NCI-H146 (cell line): Measurements from ENCODE around the gene CNMD.

Experiments
- DNase-seq: peaks from one replicate; lab custom pipeline; 2025; lab: John Stamatoyannopoulos, UW

Gene CNMD

DNA sequence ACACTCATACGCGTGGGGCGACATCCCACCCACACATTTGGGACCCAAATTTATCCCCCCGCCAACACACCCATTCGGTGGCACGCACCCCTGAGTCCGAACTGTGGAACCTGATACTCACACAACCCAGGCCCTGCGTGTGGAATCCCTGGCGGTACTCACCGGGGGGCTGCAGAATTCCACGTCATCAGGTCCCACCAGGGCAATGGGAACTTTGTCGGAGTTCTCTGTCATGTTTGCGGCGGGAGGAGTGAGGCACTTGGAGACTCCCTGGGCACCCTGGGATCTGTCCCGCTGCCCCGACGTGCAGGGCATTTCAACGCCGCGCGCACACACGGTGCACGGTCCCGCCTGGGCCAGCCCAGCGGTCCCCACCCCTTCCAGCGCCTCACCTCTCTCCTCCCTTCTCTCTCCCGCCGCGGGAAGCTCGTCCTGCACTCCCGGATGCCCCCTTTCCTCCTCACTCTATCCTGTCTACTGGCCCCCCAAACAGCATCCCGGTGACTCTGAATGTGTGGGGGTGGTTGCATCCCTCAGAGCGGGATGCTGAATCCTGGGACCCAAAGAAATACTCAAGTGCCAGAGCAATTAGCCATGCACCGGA, at the start of gene CNMD:
Gene CNMD, minus strand, starts transcription at position 353 of the 604 bp plus-strand sequence. Its CDS starts 119 bp downstream, at position 234.
- peak; percentile 61 for DNase-seq

DNA sequence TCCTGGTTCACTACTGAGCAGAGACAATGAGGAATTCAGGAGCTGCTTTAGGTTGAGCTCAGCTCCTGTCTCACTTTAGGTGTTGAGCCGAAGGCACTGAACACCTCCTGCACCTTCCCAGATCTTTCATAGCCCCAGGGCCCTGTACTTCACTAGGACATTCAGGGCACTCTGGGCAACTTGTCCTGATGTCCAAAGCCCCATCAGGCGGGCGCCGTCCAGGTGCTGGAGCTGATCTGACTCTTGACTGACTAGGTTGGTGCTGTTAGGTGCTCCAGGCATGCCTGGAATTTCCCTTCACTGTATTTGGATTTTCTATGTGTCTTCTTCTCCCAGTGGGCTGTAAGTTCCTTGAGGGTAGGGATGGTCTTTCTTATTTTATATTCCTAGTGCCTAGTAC, 48.4 kb upstream of the CNMD start:
- DNase-seq, result peak; percentile 12

DNA sequence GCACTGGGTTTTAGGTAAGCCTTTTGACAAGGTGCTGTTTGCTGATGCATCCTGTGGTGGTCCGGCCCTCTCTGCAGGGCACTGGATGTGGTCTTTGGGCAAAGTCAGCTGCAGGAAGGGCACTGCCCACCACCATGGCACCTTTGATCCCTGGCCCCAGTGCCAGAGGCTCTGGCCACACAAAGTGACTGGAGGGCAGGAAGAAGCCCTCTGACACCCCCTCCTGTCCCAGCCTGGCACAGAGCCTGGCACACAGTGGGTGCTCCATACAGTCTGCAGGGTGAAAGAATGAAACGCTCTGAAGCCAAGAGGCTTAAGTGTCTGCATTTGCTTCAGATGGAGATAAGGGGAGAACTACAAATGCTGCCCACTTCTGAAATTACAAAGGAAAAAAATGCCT, 47.6 kb upstream of the CNMD start:
- no peak for DNase-seq

DNA sequence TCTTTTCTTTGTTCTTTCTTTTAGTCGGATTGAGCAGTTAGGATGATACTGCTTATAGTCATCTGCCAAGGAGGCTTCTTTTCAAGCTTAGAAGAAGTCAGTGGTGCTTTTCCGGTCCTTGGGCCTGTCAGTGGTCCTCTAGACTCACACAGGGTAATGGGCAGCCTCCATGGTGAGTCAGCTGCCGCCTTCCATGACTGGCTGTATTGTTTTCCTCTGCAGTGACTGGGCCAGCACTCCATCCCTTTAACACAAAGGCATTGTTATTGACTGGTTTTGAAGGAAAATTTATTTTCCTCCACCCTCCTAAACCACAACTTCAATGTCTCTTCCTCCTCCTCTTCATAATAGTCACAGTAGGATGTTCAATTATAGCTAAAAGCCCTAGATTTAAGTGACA, 47.1 kb upstream of the CNMD start:
- peak; percentile 90 for DNase-seq

DNA sequence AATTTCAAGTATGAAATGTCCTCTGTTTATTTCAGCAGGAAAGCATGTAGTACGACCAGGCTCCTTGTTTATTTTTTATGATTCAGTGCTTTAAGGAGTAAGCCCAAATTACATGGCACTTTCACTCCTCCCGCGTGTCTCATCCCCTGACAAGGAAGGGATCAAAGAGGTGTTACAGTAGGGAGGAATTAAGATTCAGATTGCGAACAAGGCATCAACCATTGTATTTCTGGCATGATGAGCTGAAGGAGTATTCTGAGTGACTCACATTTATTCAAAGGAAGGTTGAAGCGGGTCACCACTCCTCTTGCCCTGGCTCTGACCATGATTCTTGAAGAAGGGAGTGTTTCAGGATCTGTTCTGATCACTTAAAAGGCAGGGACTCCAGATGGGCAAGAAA, 46.1 kb upstream of the CNMD start:
- DNase-seq, result no peak

DNA sequence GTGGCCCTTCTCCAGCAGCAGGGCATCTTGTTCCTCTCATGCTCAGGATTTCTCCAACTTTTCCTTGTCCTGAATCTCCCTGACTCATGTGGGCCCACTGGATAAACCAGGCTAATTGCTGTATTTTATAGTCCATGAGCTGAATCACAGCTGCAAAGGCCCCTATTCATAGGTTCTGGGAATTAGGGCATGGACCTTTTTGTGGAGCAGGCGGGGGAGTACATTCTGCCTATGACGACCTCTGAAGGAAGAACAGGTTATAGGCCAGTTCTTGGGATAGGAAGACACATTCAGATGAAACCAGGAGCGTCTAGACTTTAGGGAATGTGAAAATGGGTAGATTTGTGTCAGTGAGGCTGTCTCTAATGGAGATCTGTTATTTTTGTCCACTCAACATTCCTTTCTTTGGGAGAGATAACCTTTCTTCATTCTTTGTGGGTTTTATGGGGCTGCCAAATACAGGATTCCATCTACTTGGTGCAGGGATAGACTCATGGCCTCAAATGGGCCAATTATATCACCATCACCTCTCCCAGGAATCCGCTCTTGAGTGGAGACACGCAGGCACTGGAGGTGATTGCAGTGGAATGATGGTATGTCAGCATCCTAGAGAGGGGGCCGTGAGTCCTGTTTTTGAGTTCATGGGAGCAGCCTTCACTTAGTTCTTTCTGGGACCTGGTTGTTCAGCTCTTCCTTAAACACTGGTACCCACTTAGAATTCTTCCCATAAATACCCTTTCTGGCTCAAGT, 45.1 kb upstream of the CNMD start:
- DNase-seq, result no peak

DNA sequence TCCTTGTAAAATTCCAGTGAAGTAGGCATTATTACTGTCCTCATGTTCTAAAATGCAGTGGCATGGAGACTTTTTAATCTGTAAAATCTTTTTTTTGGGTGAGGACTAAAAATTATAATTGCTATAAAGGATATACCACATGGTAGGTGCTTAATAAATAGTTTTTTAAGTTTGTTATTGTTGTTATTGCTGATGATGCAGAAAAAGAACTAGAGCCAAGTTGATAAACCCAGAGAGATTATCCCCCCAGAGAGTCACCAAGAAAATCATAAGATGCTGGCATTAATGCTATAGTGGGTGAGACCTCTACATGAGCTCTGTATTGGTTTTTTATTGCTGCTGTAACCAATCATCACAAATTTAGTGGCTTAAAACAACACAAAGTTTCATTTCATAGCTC, 44.3 kb upstream of the CNMD start:
- DNase-seq, result no peak

DNA sequence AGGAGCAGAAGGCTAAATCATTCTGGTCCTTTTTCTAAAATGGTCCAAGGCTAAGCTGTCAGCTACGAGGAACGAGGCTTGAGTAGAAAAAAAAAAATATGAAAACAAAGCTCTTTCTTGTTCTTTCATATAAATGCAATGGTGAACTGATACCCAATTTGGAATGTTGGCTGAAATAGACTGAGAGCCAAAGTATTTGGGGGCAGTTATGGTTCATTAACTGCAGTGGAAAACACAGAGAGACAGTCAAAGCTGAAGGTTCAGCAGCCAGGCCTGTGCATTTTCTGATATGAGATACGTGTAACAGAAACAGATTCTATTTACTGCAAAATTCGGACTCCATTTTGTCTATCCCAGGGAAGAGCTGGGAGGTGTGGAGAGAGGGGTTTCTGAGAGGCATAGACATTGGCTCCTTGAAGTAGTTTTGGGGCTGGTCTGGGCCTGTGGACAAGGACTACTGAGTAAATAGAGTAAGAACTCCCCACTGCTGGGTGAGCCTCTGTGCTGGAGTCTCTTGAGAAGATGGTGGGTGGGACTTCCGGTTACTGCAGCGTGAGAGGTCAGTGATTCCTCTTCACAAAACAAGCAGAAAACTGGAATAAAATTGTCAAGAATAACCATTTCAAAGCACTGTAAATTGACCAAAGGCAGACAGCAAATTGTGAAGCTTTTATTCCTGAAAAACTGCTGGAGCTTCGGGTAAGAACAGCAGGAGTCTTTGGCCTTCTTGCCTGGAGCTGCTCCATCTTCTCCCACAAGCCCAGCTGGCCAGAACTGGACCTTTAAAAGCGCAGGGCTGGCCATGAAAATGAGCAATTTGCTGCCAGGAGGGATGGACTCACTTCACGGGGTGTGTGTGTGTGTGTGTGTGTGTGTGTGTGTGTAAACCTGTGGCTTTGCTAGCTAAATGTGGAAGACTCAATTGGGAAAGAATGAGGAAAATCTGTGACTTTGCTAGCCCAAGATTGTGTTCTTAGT, 43.1 kb upstream of the CNMD start:
- DNase-seq, result no peak

DNA sequence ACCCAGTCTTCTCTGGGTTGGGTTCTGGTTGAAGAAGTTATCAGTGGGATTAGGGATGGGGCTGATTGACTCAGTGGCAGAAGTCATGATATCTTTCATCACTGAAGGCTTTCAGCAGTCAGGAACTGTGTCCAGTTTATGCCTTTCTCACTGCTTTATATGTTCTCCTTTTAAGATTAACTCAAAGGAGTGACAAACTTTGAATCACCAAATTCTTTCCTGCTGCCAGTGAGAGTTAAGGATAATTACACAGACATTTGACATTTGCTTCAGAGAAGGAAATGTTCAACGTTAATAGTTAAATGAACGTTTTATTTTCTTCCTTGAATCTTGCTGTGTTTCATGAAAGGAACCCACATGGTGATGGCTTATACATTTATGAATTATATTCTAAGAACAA, 41.0 kb upstream of the CNMD start:
- DNase-seq, result no peak

DNA sequence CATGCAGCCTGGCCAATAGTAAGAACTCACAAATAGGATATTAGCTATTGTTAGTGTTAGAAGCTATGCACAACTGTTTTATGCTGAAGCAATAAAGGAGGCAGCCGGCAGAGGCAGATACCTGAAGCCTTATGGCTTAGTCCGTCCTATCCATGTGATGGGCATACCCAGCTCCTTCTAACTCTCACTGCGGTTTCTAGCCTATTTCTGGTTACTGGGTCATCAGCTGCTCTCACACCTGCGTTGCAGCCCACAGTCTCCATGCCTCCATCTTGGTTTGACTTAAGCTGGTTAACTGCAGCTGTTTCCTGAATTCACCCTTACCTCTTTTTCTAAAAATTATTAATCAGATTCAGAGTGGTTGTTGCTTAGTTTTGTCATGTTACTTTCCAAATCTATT, 40.5 kb upstream of the CNMD start:
- DNase-seq, result peak; percentile 55

DNA sequence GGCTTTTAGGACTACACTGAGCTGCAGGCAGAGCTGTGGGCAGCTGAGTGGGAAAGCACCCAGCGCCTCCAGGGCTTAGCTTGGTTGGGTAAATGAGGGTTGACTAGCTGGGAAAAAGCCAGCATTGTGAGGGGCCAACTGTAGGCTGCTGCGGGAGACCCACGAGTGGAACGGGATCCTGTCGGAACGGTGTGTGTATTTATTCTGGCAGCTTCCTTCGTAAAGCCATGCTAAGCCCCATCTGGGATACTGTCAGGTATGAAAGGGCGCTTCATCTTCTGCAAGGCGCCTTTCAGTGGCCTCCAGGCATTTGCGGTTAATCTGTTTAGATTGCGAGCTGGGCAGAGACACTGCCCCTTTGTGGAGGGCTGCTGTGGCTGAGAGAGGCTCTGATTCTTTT, 39.5 kb upstream of the CNMD start:
- peak; percentile 84 for DNase-seq

DNA sequence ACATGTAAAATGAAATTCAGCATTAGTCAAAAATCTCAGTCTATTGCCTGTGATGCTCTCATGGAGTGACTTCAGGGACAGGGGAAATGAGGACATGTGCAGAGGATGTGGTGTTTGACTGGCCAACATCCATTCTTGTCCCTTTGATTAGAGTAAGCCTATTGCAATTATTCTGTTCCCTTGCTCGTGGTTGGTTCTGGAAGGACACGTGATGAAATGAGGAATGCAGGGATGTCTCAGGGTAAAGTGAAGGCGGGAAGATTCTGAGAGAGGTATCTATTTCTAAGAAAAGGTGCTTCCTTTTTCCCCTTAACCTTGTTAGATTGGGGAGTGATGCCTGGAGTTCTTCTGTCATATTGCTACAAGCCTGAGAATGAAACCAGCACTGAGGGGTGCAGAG, 37.1 kb upstream of the CNMD start:
- no peak for DNase-seq

DNA sequence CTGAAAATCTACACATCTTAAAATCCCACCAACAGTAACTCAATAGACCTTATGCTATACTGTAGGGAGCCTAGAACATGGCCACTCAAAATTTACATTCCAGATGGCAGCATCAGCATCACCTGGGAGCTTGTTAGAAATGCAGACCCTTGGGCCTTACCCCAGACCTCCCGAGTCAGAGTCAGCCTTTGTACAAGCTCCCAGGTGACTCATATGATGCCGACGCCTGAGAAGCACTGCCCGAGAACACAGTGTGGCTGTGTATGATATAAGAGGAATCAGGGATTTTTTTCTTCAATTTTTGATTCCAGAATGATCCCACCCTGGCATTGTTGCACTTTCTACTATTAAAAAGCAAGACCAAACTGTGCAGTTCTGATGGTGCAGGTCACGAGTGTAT, 35.9 kb upstream of the CNMD start:
- DNase-seq, result no peak

DNA sequence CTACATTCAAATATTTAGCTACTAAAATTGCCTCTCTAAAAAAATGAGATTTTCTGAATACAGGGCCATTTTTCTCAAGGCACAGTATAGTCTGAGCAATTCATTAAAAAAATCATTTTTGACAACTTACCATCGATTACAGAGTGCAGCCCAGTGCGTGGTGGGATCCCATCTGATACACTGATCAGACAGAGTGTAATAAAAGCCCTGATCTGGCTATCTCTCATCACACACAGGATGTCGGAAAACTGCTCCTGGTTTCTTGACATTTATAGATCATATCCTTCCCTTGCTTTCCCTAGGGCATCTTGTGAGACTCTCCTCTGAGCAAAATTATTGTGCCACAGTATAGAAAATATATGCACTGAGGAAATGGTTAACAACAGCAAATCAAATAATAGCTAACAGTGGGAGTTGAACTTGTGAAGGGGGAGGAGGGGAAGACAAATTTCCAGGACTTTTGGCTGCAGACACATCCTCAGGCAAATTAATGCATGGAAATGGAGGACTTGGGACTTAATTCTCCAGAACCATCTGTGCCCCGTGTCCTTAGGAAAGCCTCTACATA, 28.4 kb upstream of the CNMD start:
- DNase-seq, result no peak

DNA sequence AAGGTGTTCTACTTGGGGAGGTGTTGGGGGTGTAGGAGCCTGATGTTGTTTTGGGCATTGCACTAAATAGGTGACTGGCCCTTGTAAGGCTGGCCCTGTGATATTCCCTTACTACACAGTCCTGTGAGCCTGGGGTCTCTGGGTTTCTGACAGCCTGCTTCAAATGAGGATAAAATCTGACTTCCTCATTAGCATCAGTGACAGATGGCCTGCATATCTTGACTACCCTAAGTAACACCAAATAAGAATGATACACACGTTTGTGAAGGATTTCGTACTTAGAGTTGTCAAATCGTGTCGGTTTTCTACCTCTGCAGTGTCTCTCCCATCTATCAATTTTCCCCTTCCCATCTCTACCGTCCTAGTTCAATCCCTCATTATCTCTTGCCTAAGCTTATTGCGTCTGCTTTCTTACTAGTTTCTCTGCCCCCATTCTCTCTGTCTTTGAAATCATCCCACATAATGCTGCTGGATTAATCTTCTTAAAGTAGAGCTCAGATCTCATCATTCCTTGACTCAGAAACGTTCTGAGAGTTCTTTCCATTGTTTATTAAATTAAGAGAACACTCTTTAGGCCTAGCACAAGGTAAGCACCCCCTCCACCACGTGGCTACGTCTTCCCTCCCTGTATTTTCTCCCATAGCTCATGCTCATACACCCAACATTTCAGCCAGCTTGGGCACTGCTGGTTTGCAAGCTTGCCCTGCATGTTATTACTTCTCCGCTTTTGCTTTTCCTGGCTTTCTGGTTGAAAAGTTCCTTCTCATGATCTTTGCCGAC, 26.2 kb upstream of the CNMD start:
- no peak for DNase-seq

DNA sequence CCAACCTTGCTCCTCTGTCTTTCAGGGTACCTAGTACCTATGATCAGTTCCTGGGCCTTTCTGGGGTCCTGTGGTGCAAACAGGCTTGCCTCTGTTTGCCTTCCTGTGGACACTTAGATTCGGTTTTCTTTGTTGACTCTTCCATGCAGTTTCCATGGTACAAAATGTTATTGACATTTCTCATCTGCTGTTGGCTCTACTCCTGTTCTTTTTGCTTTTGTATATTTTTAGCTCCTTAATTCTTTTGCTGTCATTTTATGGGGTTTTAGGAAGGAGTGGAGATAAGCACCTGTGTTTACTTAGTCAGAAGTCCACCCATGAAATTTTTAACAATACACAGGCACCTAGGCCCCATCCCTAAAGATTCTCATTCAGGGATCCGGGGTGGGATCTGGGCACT, 20.5 kb upstream of the CNMD start:
- DNase-seq, result peak; percentile 97

DNA sequence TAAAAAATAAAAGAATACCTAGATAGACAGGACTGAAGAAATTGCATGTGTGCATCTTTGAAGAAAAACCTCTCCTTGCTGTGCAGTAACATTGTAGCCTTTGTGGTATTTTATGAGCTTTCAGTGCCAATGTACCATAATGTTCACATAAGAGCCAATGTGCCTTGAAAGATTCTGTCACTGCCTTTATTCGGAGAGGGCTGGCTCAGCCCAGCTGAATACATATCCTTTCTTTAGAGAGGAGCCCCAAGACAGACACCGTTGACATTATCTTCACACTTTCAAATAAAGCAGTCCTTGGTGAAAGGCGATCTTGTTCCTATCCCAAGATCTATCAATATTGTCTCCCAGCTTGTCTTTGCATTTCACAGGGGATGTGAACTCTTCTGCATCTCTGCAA, 18.5 kb upstream of the CNMD start:
- no peak for DNase-seq

DNA sequence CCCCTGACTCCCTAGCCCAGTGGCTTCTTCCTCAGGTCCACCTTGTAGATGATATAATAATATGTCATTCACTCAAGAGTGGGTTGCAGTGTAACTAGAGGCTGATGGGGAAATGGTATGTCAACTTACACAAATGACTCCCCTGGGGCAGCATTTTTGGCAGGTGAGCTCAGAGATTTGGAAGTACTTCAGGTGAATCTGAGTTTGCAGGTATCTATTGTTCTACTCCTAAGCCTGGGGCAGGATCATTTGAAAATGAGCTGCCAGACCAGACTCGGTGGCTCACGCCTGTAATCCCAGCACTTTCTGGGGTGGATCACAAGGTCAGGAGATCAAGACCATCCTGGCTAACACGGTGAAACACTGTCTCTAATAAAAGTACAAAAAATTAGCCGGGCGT, 11.6 kb upstream of the CNMD start:
- DNase-seq, result peak; percentile 15

DNA sequence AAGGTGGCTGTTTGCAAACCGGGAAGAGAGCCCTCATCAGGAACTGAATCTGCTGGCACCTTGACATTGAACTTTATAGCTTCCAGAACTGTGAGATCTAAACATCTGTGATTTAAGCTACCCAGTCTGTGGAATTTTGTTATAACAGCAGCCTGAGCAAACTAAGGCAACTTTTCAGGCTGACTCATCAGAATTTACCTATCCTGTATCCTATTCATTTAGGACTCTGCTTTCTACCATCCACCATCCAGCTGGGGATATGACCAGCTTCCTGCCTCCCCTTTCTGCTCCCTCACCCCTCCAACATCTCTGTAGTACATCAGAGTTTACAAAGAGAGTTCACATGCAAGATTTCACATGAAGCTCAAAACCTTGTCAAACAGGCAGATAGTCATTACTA, 11.1 kb upstream of the CNMD start:
- DNase-seq, result no peak

DNA sequence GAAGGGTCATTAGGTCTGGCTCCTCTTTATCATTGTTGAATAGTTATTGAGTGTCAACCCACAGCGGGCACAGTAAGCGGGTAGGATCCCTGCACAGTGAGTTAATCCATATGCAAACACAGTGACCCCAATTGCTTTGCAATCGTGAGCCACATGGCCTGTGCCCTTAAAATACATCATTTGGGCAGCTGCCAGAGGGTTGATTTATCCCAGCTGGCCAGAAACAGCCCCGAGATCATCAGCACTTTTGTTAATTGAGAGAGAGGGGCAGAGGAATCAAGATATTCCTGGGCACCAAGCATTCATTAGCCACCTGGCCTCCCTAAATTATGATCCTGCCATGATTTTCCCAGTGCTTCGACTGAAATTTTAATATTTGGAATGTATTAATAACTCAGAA, 9.8 kb upstream of the CNMD start:
- DNase-seq, result peak; percentile 90

DNA sequence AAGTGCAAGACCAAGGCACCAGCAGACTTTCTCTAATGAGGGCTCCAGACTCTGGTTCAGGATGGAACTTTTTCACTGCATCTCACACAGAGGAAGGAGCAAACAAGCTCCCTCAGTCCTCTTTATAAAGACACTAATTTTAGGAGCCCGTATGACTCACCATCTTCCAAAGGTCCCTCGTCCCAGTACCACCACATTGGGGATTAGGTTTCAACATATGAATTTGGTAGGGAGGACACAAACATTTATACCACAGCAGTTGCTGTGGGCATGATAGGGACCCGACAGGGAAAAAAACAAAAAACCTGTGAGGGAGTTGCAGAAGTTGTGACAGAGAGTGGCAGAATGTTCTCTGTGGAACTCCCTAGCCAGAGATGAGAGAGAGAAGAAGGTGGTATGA, 6.5 kb upstream of the CNMD start:
- no peak for DNase-seq
